NB4 (cell line): ENCODE results near the gene TRIM75.

Experiments used
- DNase-seq: peaks from one replicate; pipeline ENCODE4 v3.0.0; 2010; ENCODE audit warnings: low read depth
- H3K4me3 ChIP-seq: one replicate; pipeline ENCODE4 v1.5.1; 2011; ENCODE audit warnings: mild to moderate bottlenecking, low read depth, low read length, moderate library complexity
- MAX ChIP-seq: IDR thresholded peaks from 2 replicates; pipeline ENCODE4 v1.6.1; 2011; ENCODE audit warnings: low read depth, low read length
- MYC ChIP-seq: IDR thresholded peaks from 2 replicates; pipeline ENCODE4 v1.6.1; 2011; ENCODE audit warnings: low read depth, low read length
- POLR2A ChIP-seq: IDR thresholded peaks from 2 replicates; pipeline ENCODE4 v1.6.1; 2011; ENCODE audit warnings: mild to moderate bottlenecking; ENCODE audit not compliant: insufficient read length; ENCODE audit errors: extremely low read depth
- TF ChIP-seq, protein P1 (sequence below): IDR thresholded peaks from one replicate; pipeline ENCODE4 v1.5.1; 2012; ENCODE audit warnings: low read depth, low read length

TRIM75 gene

DNA sequence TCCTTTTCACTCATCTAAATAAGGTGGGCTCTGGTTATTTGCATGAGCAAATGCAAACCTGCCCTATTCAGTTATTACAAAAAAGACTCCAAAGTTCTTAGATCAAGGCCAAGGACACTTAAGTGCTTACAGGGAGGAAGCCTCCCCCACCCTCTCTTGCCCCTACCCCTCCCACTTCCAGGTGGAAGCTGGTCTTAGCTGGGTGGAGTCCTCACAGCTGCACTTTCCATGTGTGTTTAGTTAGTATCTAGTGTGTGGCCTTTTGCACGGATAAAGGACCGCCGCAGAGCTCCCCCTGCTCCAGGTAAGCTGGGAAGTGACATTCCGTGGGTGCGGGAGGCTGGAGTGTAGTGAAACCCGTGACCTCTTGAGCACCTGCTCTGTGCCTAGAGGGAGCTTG, at the start of gene TRIM75:
TSS of gene TRIM75 (plus strand) at position 222 of the 400 bp plus-strand sequence. CDS start 5,282 bp downstream, outside the sequence.
- H3K4me3 ChIP-seq: no peak within 1 kb of the TSS
- TF ChIP-seq MYC (no peak), POLR2A (no peak), MAX (no peak)
- TF ChIP-seq, protein P1, sequence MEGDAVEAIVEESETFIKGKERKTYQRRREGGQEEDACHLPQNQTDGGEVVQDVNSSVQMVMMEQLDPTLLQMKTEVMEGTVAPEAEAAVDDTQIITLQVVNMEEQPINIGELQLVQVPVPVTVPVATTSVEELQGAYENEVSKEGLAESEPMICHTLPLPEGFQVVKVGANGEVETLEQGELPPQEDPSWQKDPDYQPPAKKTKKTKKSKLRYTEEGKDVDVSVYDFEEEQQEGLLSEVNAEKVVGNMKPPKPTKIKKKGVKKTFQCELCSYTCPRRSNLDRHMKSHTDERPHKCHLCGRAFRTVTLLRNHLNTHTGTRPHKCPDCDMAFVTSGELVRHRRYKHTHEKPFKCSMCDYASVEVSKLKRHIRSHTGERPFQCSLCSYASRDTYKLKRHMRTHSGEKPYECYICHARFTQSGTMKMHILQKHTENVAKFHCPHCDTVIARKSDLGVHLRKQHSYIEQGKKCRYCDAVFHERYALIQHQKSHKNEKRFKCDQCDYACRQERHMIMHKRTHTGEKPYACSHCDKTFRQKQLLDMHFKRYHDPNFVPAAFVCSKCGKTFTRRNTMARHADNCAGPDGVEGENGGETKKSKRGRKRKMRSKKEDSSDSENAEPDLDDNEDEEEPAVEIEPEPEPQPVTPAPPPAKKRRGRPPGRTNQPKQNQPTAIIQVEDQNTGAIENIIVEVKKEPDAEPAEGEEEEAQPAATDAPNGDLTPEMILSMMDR: no peak
- DNase-seq: no peak

DNA sequence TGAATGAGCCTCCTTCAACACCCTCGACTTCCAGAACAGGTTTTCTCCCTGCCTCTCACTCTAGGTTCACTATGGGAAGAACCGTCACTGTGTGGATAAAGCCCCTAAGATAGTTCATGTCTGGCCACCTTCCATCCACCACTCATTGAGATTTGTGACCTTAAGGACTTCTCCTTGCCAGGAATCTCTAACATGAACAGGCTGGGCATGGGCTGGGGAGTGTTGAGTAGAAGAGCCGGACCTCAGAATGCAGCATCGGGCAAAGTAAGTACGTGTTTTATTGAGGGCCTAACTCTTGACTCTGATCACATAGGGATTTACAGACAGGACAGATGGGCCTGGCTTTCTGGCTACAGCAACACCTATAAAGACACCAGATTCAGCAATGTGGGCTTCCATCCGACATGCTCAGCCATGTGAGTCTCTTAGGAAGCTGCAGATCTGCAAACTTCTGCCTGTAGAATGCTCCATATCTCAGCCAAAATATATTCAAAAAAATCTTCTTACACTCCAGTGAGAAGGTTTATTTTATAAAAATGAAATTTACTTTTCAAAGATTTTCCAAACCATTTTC, 48.2 kb upstream of the TRIM75 start:
- TF ChIP-seq POLR2A: no peak
- TF ChIP-seq, protein P1: no peak
- TF ChIP-seq MAX: no peak
- TF ChIP-seq MYC: no peak
- DNase-seq: no peak
- no peak overlapping the region for H3K4me3 ChIP-seq

GRCh38 chr4:165006456-165006855, 47.2 kb upstream of the TRIM75 start:
- DNase-seq: no peak
- no peak overlapping the region for H3K4me3 ChIP-seq
- TF ChIP-seq, protein P1: no peak
- TF ChIP-seq MAX (no peak), MYC (no peak), POLR2A (no peak)

DNA sequence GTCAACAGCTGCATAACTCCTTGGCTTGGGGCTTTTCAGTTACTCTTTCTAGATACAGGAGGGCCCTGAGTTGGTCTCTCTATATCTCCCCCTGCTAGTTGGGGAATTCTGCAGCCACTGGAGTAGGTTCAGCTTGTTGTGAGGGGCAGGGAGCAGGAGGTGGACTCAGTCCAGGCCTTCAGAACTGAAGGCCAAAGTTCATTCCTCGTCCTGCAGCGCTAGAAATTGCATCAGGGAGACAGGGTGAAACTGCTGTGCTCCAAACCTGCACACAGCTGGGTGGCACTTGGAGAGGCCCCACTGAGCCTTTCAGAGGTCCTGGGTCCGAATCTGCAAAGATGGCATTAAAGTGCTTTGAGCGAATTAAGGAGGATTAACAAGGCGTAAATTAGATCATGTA, 46.8 kb upstream of the TRIM75 start:
- TF ChIP-seq, protein P1: no peak
- TF ChIP-seq POLR2A (no peak), MYC (no peak), MAX (no peak)
- H3K4me3 ChIP-seq: no peak overlapping the region
- no peak for DNase-seq

- no peak overlapping the region for H3K4me3 ChIP-seq
- TF ChIP-seq MAX (no peak), MYC (no peak), POLR2A (no peak)
- TF ChIP-seq, protein P1: no peak
- no peak for DNase-seq
Measured at GRCh38 chr4:165009493-165010227, 44.0 kb upstream of the TRIM75 start.
